Measurements from ENCODE around the gene ADAMTS3. TPM values are rescaled to one million over a fixed set of nuclear protein-coding genes. Genes with fewer than 3 reads are reported as not detected.
A peak's percentile ranks its signal among the peaks of the same experiment; 100 is the strongest.

Gene ADAMTS3
- total RNA-seq, result not detected

- CTCF ChIA-PET, result no interaction called here
- Mint-ChIP-seq H3K9me3 (no peaks in the 10 kb centered on the region), H3K4me3 (peak within 1 kb of the TSS; percentile 66), H3K27ac (no peak within 1 kb of the TSS), H3K4me1 (peaks cover 13% of the 10 kb centered on the region), H3K27me3 (peaks cover 44% of the 10 kb centered on the region), H3K36me3 (ENCODE audit: low read depth) (no peaks in the 10 kb centered on the region)
- POLR2A ChIA-PET, result no interaction called here
- no peak for DNase-seq
These were observed at the start of gene ADAMTS3 for GRCh38 chr4:72568959-72569718. Gene ADAMTS3 (minus strand): TSS chr4:72569221. CDS start chr4:72568762, 459 bp downstream.

DNA sequence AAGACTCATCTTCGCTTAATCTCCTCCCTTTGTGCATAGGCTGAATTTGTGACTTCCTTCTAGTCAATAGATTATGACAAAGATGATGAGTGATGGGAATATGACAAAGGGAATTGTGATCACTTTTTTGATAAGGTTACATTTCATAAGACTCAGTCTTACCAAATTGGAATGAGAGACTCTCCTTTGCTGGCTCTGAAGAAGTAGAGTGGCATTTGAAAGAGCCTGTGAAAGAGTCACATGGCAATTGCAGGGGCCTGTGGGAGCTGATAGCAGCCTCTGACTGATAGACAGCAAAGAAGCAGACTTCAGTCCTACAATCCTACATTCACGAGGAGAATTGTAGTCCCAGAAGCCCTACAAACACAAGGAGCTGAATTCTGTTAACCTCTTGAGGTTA is 44.9 kb upstream of the ADAMTS3 start:
- ChIA-PET CTCF (no interaction called here), POLR2A (no interaction called here)
- Mint-ChIP-seq H3K27ac (no peak overlapping the region), H3K4me3 (no peak overlapping the region), H3K9me3 (no peaks in the 10 kb centered on the region), H3K27me3 (no peaks in the 10 kb centered on the region), H3K36me3 (ENCODE audit: low read depth) (no peaks in the 10 kb centered on the region), H3K4me1 (no peaks in the 10 kb centered on the region)
- no peak for DNase-seq

GRCh38 chr4:72606751-72607150 is 37.7 kb upstream of the ADAMTS3 start:
- ChIA-PET POLR2A (no interaction called here), CTCF (no interaction called here)
- H3K4me1 Mint-ChIP-seq, result no peaks in the 10 kb centered on the region
- H3K9me3 Mint-ChIP-seq, result peaks cover 3% of the 10 kb centered on the region
- no peaks in the 10 kb centered on the region for H3K36me3 Mint-ChIP-seq (ENCODE audit: low read depth)
- H3K4me3 Mint-ChIP-seq, result no peak overlapping the region
- H3K27ac Mint-ChIP-seq, result no peak overlapping the region
- no peak for DNase-seq
- no peaks in the 10 kb centered on the region for H3K27me3 Mint-ChIP-seq

- no peak for DNase-seq
- H3K27ac Mint-ChIP-seq, result no peak overlapping the region
- ChIA-PET POLR2A (no interaction called here), CTCF (no interaction called here)
- peaks cover 5% of the 10 kb centered on the region for H3K9me3 Mint-ChIP-seq
- H3K4me1 Mint-ChIP-seq, result no peaks in the 10 kb centered on the region
- no peak overlapping the region for H3K4me3 Mint-ChIP-seq
- H3K36me3 Mint-ChIP-seq (ENCODE audit: low read depth), result no peaks in the 10 kb centered on the region
- no peaks in the 10 kb centered on the region for H3K27me3 Mint-ChIP-seq
These were observed 35.3 kb upstream of the ADAMTS3 start for GRCh38 chr4:72604324-72604723.

GRCh38 chr4:72602396-72603376 is 33.7 kb upstream of the ADAMTS3 start:
- Mint-ChIP-seq H3K27me3 (no peaks in the 10 kb centered on the region), H3K9me3 (peaks cover 5% of the 10 kb centered on the region), H3K4me1 (no peaks in the 10 kb centered on the region), H3K36me3 (ENCODE audit: low read depth) (no peaks in the 10 kb centered on the region), H3K27ac (no peak overlapping the region), H3K4me3 (no peak overlapping the region)
- DNase-seq, result no peak
- ChIA-PET POLR2A (no interaction called here), CTCF (no interaction called here)

GRCh38 chr4:72591547-72592454 is 22.8 kb upstream of the ADAMTS3 start:
- DNase-seq, result no peak
- CTCF ChIA-PET, result no interaction called here
- H3K4me1 Mint-ChIP-seq, result no peaks in the 10 kb centered on the region
- no peaks in the 10 kb centered on the region for H3K36me3 Mint-ChIP-seq (ENCODE audit: low read depth)
- POLR2A ChIA-PET, result no interaction called here
- no peaks in the 10 kb centered on the region for H3K27me3 Mint-ChIP-seq
- H3K4me3 Mint-ChIP-seq, result no peak overlapping the region
- no peak overlapping the region for H3K27ac Mint-ChIP-seq
- H3K9me3 Mint-ChIP-seq, result peaks cover 4% of the 10 kb centered on the region

DNA sequence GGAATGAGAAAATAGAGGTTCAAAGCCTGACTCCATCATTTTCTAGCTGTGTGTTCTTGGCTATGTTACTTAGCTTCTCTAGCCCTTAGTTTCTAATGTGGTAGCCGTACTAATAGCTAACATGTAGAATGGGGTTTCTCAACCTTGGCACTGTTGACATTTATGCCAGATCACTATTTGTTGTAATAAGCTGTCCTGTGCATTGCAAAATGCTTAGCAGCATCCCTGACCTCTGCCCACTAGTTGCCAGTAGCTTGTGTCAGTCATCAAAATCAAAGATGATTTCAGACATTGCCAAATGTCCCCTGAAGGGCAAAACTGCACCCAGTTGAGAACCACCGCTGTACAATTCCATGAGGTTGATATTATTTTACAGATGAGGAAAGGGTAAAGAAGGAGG is 18.3 kb upstream of the ADAMTS3 start:
- no peaks in the 10 kb centered on the region for H3K27me3 Mint-ChIP-seq
- no peaks in the 10 kb centered on the region for H3K9me3 Mint-ChIP-seq
- POLR2A ChIA-PET, result no interaction called here

GRCh38 chr4:72582853-72583252 is 13.8 kb upstream of the ADAMTS3 start:
- no peak for DNase-seq
- no peak overlapping the region for H3K27ac Mint-ChIP-seq
- peaks cover 2% of the 10 kb centered on the region for H3K27me3 Mint-ChIP-seq
- H3K4me3 Mint-ChIP-seq, result no peak overlapping the region
- CTCF ChIA-PET, result no interaction called here
- POLR2A ChIA-PET, result no interaction called here
- H3K9me3 Mint-ChIP-seq, result no peaks in the 10 kb centered on the region
- no peaks in the 10 kb centered on the region for H3K4me1 Mint-ChIP-seq
- H3K36me3 Mint-ChIP-seq (ENCODE audit: low read depth), result no peaks in the 10 kb centered on the region

More for the DNA sequence above, 18.3 kb upstream of the ADAMTS3 start:
- no peaks in the 10 kb centered on the region for H3K36me3 Mint-ChIP-seq (ENCODE audit: low read depth)
- no peak overlapping the region for H3K27ac Mint-ChIP-seq
- no peak overlapping the region for H3K4me3 Mint-ChIP-seq
- H3K4me1 Mint-ChIP-seq, result no peaks in the 10 kb centered on the region
- no peak for DNase-seq
- CTCF ChIA-PET, result no interaction called here

DNA sequence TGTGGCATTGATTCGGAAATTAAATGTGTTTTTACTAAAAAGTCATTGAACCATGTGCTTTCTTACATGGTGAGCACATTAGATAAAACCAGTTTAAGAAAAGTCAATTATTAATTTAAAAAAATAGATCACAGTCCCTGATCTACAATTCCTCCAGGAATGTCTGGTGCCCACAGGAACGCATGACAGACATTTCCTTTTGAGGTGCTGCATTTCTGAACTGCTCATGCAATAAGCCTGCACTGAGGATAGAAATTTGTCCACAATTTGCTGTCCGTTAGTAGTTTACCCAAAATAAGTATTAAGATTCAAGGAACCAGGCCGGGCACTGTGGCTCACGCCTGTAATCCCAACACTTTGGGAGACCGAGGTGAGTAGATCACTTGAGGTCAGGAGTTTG is 8.2 kb upstream of the ADAMTS3 start:
- ChIA-PET POLR2A (no interaction called here), CTCF (no interaction called here)
- peaks cover under 1% of the 10 kb centered on the region for H3K27me3 Mint-ChIP-seq
- no peaks in the 10 kb centered on the region for H3K9me3 Mint-ChIP-seq
- H3K27ac Mint-ChIP-seq, result no peak overlapping the region
- H3K4me1 Mint-ChIP-seq, result no peaks in the 10 kb centered on the region
- no peaks in the 10 kb centered on the region for H3K36me3 Mint-ChIP-seq (ENCODE audit: low read depth)
- DNase-seq, result no peak
- H3K4me3 Mint-ChIP-seq, result no peak overlapping the region

GRCh38 chr4:72571337-72571736 is 2.3 kb upstream of the ADAMTS3 start:
- ChIA-PET POLR2A (no interaction called here), CTCF (no interaction called here)
- Mint-ChIP-seq H3K4me3 (no peak overlapping the region), H3K9me3 (no peaks in the 10 kb centered on the region), H3K27me3 (peaks cover 40% of the 10 kb centered on the region), H3K36me3 (ENCODE audit: low read depth) (no peaks in the 10 kb centered on the region), H3K27ac (no peak overlapping the region), H3K4me1 (peaks cover 13% of the 10 kb centered on the region)
- no peak for DNase-seq

DNA sequence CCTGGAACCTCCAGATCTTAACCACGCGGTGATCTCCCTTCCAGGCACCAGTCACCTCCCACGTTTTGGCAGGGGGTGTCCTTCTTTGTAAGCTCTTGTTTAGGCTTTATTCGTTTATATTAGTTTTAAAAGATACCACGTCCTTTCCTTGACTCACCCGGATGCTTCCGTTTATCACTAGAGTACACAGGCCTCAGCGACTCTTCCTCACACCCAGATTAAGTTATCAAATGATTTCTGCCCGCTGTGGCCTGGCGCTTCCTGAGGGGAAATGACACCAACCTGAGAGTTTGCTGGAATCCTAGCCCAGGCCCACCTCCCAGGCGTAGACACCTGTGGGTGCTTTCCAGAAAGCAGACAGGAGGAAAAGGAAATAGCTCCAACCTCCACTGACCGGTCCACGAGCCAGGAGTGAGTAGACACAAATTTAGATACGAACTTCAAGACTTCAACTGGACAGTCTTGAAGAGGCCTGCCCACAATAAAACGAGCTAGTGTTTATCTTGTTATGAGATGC is 756 bp upstream of the ADAMTS3 start:
- no peak overlapping the region for H3K4me3 Mint-ChIP-seq
- peaks cover 13% of the 10 kb centered on the region for H3K4me1 Mint-ChIP-seq

GRCh38 chr4:72567821-72568675 is 973 bp downstream of the ADAMTS3 start:
- Mint-ChIP-seq H3K27me3 (peaks cover 46% of the 10 kb centered on the region), H3K4me1 (peaks cover 13% of the 10 kb centered on the region), H3K4me3 (peak overlapping the region; percentile 42), H3K27ac (no peak overlapping the region), H3K36me3 (ENCODE audit: low read depth) (no peaks in the 10 kb centered on the region), H3K9me3 (no peaks in the 10 kb centered on the region)
- POLR2A ChIA-PET, result no interaction called here
- peak; percentile 21 for DNase-seq
- CTCF ChIA-PET, result no interaction called here

More for the DNA sequence above, 756 bp upstream of the ADAMTS3 start:
- CTCF ChIA-PET, result no interaction called here
- peaks cover 44% of the 10 kb centered on the region for H3K27me3 Mint-ChIP-seq
- DNase-seq, result no peak
- H3K36me3 Mint-ChIP-seq (ENCODE audit: low read depth), result no peaks in the 10 kb centered on the region
- no peaks in the 10 kb centered on the region for H3K9me3 Mint-ChIP-seq
- POLR2A ChIA-PET, result no interaction called here
- no peak overlapping the region for H3K27ac Mint-ChIP-seq

All from activated CD4-positive, alpha-beta T cell treated with anti-CD3 and anti-CD28 coated beads, Interleukin-2, amount 10 ng/mL, durations not matched to agents 7 days and 5 days (primary cell).